Measurements from ENCODE around the gene WNT1. TPM values are rescaled to one million over a fixed set of nuclear protein-coding genes. Genes with fewer than 3 reads are reported as not detected.

WNT1 gene
- total RNA-seq, 1 donor from 2014 or later: not detected

GRCh38 chr12:48961801-48962200 lies 16.3 kb upstream of the WNT1 start:
- Histone ChIP-seq H3F3A (ENCODE audit: low read depth) (peaks cover 21% of the 10 kb centered on the region), H3K9me3 (ENCODE audit: low read depth) (no peaks in the 10 kb centered on the region), H3K36me3 (no peaks in the 10 kb centered on the region), H3K4me2 (no peak overlapping the region), H3K79me2 (ENCODE audit: low read depth) (peaks cover 4% of the 10 kb centered on the region), H3K4me3 (no peak overlapping the region), H3K27ac (no peak overlapping the region), H4K20me1 (ENCODE audit: low read depth) (no peaks in the 10 kb centered on the region), H3K9ac (no peak overlapping the region), H3K27me3 (peaks cover 6% of the 10 kb centered on the region), H3K4me1 (peaks cover 5% of the 10 kb centered on the region), H2AFZ (replicated peaks) (no peak overlapping the region)
- Mint-ChIP-seq H3K27ac (no peak overlapping the region), H3K4me1 (peaks cover 13% of the 10 kb centered on the region), H3K4me3 (no peak overlapping the region), H3K27me3 (ENCODE audit: insufficient read depth, low read depth) (peaks cover 22% of the 10 kb centered on the region), H3K9me3 (no peaks in the 10 kb centered on the region), H3K36me3 (no peaks in the 10 kb centered on the region)
- no peak for DNase-seq (ENCODE audit: low spot score)
- TF ChIP-seq, protein P1, sequence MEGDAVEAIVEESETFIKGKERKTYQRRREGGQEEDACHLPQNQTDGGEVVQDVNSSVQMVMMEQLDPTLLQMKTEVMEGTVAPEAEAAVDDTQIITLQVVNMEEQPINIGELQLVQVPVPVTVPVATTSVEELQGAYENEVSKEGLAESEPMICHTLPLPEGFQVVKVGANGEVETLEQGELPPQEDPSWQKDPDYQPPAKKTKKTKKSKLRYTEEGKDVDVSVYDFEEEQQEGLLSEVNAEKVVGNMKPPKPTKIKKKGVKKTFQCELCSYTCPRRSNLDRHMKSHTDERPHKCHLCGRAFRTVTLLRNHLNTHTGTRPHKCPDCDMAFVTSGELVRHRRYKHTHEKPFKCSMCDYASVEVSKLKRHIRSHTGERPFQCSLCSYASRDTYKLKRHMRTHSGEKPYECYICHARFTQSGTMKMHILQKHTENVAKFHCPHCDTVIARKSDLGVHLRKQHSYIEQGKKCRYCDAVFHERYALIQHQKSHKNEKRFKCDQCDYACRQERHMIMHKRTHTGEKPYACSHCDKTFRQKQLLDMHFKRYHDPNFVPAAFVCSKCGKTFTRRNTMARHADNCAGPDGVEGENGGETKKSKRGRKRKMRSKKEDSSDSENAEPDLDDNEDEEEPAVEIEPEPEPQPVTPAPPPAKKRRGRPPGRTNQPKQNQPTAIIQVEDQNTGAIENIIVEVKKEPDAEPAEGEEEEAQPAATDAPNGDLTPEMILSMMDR (IDR thresholded peaks at IDR 0.05): no peak
- TF ChIP-seq EZH2 (IDR thresholded peaks at IDR 0.05) (no peak), EZH2phosphoT487 (IDR thresholded peaks at IDR 0.05) (no peak)

DNA sequence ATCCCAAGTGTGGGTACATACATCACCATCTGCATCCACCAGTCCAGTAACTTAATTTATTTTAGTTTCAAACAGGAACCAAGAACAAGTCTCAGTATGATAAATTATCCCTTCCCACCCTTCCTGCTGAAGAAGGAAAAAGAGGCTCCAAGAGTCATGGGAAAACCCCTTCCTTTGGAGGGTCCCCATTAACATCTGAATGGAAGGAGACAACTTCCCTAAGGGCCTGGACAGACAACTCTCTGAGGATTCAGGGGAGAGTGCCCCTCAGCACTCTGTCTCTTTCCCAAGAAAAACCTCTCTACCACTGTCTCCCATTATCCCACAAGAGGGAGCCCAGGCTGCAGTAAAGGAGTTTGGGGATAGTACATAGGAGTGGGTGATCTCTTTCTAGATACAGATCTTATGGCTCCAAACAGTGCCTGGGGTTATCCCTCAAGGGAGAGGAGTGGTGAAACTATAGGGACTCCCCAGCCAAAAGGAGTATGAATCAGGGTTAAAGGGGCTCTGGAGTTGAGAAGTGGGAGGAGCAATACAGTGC lies 12.8 kb upstream of the WNT1 start:
- no peaks in the 10 kb centered on the region for H3K36me3 ChIP-seq
- H3K27me3 ChIP-seq: peaks cover 36% of the 10 kb centered on the region
- no peak overlapping the region for H3K4me2 ChIP-seq
- Mint-ChIP-seq H3K4me1 (peaks cover 15% of the 10 kb centered on the region), H3K27ac (no peak overlapping the region), H3K27me3 (ENCODE audit: insufficient read depth, low read depth) (peaks cover 45% of the 10 kb centered on the region), H3K9me3 (no peaks in the 10 kb centered on the region), H3K36me3 (no peaks in the 10 kb centered on the region), H3K4me3 (no peak overlapping the region)
- peaks cover 5% of the 10 kb centered on the region for H4K20me1 ChIP-seq (ENCODE audit: low read depth)
- H3K27ac ChIP-seq: no peak overlapping the region
- no peaks in the 10 kb centered on the region for H3K9me3 ChIP-seq (ENCODE audit: low read depth)
- peaks cover 23% of the 10 kb centered on the region for H3F3A ChIP-seq (ENCODE audit: low read depth)
- peaks cover 22% of the 10 kb centered on the region for H3K4me1 ChIP-seq
- no peak overlapping the region for H2AFZ ChIP-seq (replicated peaks)
- no peak overlapping the region for H3K4me3 ChIP-seq
- no peak overlapping the region for H3K9ac ChIP-seq
- no peak for TF ChIP-seq EZH2 (IDR thresholded peaks at IDR 0.05)
- TF ChIP-seq, protein P1 (IDR thresholded peaks at IDR 0.05): peak; percentile 41
- no peaks in the 10 kb centered on the region for H3K79me2 ChIP-seq (ENCODE audit: low read depth)
- peak; percentile 41 for DNase-seq (ENCODE audit: low spot score)

GRCh38 chr12:48966177-48966895 lies 11.8 kb upstream of the WNT1 start:
- peaks cover 31% of the 10 kb centered on the region for H3K4me1 ChIP-seq
- no peak overlapping the region for H3K27ac ChIP-seq
- Mint-ChIP-seq H3K9me3 (no peaks in the 10 kb centered on the region), H3K27me3 (ENCODE audit: insufficient read depth, low read depth) (peaks cover 51% of the 10 kb centered on the region), H3K27ac (no peak overlapping the region), H3K4me1 (peaks cover 25% of the 10 kb centered on the region), H3K36me3 (no peaks in the 10 kb centered on the region), H3K4me3 (no peak overlapping the region)
- H3K4me2 ChIP-seq: no peak overlapping the region
- no peak overlapping the region for H2AFZ ChIP-seq (replicated peaks)
- no peaks in the 10 kb centered on the region for H3K9me3 ChIP-seq (ENCODE audit: low read depth)
- DNase-seq (ENCODE audit: low spot score): no peak
- H4K20me1 ChIP-seq (ENCODE audit: low read depth): peaks cover 14% of the 10 kb centered on the region
- H3K9ac ChIP-seq: no peak overlapping the region
- peaks cover 46% of the 10 kb centered on the region for H3K27me3 ChIP-seq
- H3K79me2 ChIP-seq (ENCODE audit: low read depth): no peaks in the 10 kb centered on the region
- peaks cover 23% of the 10 kb centered on the region for H3F3A ChIP-seq (ENCODE audit: low read depth)
- H3K4me3 ChIP-seq: no peak overlapping the region
- TF ChIP-seq, protein P1 (IDR thresholded peaks at IDR 0.05): no peak
- TF ChIP-seq EZH2phosphoT487 (IDR thresholded peaks at IDR 0.05): no peak
- no peak for TF ChIP-seq EZH2 (IDR thresholded peaks at IDR 0.05)
- H3K36me3 ChIP-seq: no peaks in the 10 kb centered on the region
